Mucosa of descending colon (tissue), 3 donors: ENCODE measurements around the gene GLT8D2. TPM values are rescaled to one million over a fixed set of nuclear protein-coding genes. Genes with fewer than 3 reads are reported as not detected.
A peak's percentile ranks its signal among the peaks of the same experiment; 100 is the strongest.

Source experiments
- ATAC-seq: fragments of 200-7000 bp; cut with Tn5 transposase; one replicate; pipeline ENCODE4 v1.9.1; 2020; ENCODE audit warnings: mild to moderate bottlenecking, moderate library complexity
- DNase-seq, 3 donors: peaks; one replicate each; pipeline ENCODE4 v3.0.0-alpha.2; 2020
- H3K36me3 ChIP-seq: fragments of 200-600 bp; one replicate; pipeline ENCODE4 v1.8.0; 2021; ENCODE audit warnings: low read depth, mild to moderate bottlenecking
- H3K4me1 ChIP-seq: fragments of 200-600 bp; one replicate; pipeline ENCODE4 v1.8.0; 2021; ENCODE audit warnings: low read depth, mild to moderate bottlenecking
- H3K4me3 ChIP-seq: fragments of 200-600 bp; one replicate; pipeline ENCODE4 v1.8.0; 2021; ENCODE audit warnings: mild to moderate bottlenecking
- H3K9me3 ChIP-seq: fragments of 200-600 bp; one replicate; pipeline ENCODE4 v1.8.0; 2021; ENCODE audit warnings: mild to moderate bottlenecking
- intact Hi-C, 2 donors: fragments of 100-400 bp; cut with DNase I in 1 of 2; cut with micrococcal nuclease in 1 of 2; formaldehyde crosslinking; loops; one replicate each; pipeline versions ENCODE4 v1.11.0 to v1.11.1; 2022; cut with DNase I, micrococcal nuclease
- total RNA-seq, 3 donors: library from RNA; stranded (reverse); fragmentation: NEBNext Ultra II Directional in 2 of 3; extraction: Animal tissue kit (Norgen Biotek cat#: 25700) in 2 of 3; gene quantifications; one replicate each; pipeline versions ENCODE4 v1.2.1 to v1.2.4, GENCODE V29; 2021 to 2023
- TF ChIP-seq, protein P1 (sequence below): fragments of 200-600 bp; IDR thresholded peaks from one replicate; pipeline ENCODE4 v1.8.0; 2022; ENCODE audit warnings: antibody characterized with exemption, mild to moderate bottlenecking
- donor health status: DM: no; HTN: no; CAD: no; lungs with moderate emphysema.
- donor health status: DM: no; HTN: no; CAD: no.
- donor health status: DM: no; HTN: yes; CAD: no.

Gene GLT8D2
- total RNA-seq, 3 donors from 2014 or later: 2.5 to 13.7 (median 4.4) TPM

DNA sequence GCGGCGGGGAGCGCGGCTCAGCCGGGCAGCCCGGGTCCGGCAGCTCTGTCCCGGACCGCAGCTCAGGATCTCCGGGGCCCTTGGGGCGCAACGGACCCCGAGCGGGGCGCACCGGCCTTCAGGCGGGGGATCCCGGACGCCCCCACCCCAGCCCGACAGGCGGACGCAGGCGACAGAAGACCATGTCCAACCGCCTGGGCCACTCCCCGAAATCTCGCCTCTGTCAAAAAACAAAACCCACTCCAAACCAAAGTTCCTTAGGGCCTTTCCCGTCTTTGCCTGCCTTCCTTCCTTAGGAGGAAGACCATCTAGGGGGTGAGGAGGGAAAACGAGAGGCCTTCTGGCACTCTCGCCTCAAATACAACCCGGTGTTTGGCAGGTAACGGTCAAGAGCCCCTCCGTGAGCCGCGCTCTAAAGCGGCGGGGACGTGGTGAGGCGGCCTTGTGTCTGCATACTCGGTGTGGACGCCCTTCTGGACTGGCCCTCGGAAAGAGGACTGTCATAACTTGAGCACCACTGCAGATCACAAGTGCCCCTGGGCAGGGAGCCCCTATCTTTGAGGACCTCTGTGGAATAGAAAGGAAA, 14.9 kb upstream of the GLT8D2 start:
- H3K4me1 ChIP-seq: peaks cover 10% of the 10 kb centered on the region
- ATAC-seq: peak; percentile 27

GRCh38 chr12:104064031-104064841, 14.2 kb upstream of the GLT8D2 start, which contains the start of gene HCFC2:
HCFC2 (plus strand) TSS chr12:104064531; CDS start chr12:104064561, 30 bp downstream.
- intact Hi-C loops: no loop called here
- DNase-seq: peak; percentile 95
- peaks cover 10% of the 10 kb centered on the region for H3K4me1 ChIP-seq
- TF ChIP-seq, protein P1, sequence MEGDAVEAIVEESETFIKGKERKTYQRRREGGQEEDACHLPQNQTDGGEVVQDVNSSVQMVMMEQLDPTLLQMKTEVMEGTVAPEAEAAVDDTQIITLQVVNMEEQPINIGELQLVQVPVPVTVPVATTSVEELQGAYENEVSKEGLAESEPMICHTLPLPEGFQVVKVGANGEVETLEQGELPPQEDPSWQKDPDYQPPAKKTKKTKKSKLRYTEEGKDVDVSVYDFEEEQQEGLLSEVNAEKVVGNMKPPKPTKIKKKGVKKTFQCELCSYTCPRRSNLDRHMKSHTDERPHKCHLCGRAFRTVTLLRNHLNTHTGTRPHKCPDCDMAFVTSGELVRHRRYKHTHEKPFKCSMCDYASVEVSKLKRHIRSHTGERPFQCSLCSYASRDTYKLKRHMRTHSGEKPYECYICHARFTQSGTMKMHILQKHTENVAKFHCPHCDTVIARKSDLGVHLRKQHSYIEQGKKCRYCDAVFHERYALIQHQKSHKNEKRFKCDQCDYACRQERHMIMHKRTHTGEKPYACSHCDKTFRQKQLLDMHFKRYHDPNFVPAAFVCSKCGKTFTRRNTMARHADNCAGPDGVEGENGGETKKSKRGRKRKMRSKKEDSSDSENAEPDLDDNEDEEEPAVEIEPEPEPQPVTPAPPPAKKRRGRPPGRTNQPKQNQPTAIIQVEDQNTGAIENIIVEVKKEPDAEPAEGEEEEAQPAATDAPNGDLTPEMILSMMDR: no peak
- H3K4me3 ChIP-seq: peak within 1 kb of the TSS; percentile 66
- peak; percentile 99 for ATAC-seq
- H3K9me3 ChIP-seq: no peaks in the 10 kb centered on the region
- no peaks in the 10 kb centered on the region for H3K36me3 ChIP-seq

More for the DNA sequence above, 14.9 kb upstream of the GLT8D2 start:
- DNase-seq: peak in 2 of 3 donors; percentile 22 to 41
- H3K9me3 ChIP-seq: no peaks in the 10 kb centered on the region
- H3K4me3 ChIP-seq: peak overlapping the region; percentile 66
- intact Hi-C loops: no loop called here
- H3K36me3 ChIP-seq: no peaks in the 10 kb centered on the region
- TF ChIP-seq, protein P1: no peak

GRCh38 chr12:104063712-104064030, 13.7 kb upstream of the GLT8D2 start:
- Histone ChIP-seq H3K4me3 (peak overlapping the region; percentile 66), H3K4me1 (peaks cover 10% of the 10 kb centered on the region), H3K9me3 (no peaks in the 10 kb centered on the region), H3K36me3 (no peaks in the 10 kb centered on the region)
- intact Hi-C loops: no loop called here
- peak; percentile 37 for ATAC-seq
- DNase-seq: no peak
- TF ChIP-seq, protein P1: no peak

GRCh38 chr12:104060791-104061190, 10.8 kb upstream of the GLT8D2 start:
- TF ChIP-seq, protein P1: no peak
- no peak overlapping the region for H3K4me3 ChIP-seq
- no peaks in the 10 kb centered on the region for H3K36me3 ChIP-seq
- peaks cover 10% of the 10 kb centered on the region for H3K4me1 ChIP-seq
- H3K9me3 ChIP-seq: no peaks in the 10 kb centered on the region
- DNase-seq (no peak), ATAC-seq (no peak)
- intact Hi-C loops: no loop called here

DNA sequence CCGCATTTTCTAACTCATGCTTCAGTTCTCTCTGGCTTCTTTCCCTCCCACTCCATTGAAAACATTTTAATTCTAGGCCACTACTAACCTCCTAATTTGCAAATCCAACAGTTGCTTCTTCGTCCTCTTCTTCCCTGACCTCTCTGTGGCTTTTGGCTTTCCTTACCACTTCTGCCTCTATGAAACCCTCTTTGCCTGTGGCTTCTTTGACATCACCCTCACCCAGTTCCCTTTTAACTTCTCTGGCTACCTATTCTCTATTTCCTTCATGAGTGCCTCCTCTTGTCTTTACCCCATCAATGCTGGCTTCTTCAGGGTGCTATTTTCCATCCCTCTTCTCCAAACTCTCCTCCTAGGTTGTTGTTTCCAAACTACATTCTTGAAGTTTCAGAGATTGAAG, 10.0 kb upstream of the GLT8D2 start:
- TF ChIP-seq, protein P1: no peak
- no peak for ATAC-seq
- Histone ChIP-seq H3K36me3 (no peaks in the 10 kb centered on the region), H3K4me3 (no peak overlapping the region), H3K4me1 (peaks cover 3% of the 10 kb centered on the region), H3K9me3 (no peaks in the 10 kb centered on the region)
- intact Hi-C loops: no loop called here
- no peak for DNase-seq
